Uterus (tissue), 4 donors: Measurements from ENCODE around the gene CHAC1. TPM values are rescaled to one million over a fixed set of nuclear protein-coding genes. Genes with fewer than 3 reads are reported as not detected.
A peak's percentile ranks its signal among the peaks of the same experiment; 100 is the strongest.

Source experiments
- DNase-seq, 2 donors: peaks; one replicate each; pipeline ENCODE4 v3.0.0-alpha.2; 2019 to 2020
- H3K27ac ChIP-seq, 2 donors: fragments of 200-600 bp; sonication (generic); 1 replicate in 1 of 2; 2 replicates in 1 of 2; pipeline ENCODE4 v1.5.1; 2016 to 2018
- H3K27me3 ChIP-seq, 2 donors: fragments of 200-600 bp; sonication (generic); one replicate each; pipeline ENCODE4 v1.5.1; 2018 to 2019; ENCODE audit warnings: control low read depth in 1 of 2
- H3K36me3 ChIP-seq, 2 donors: fragments of 200-600 bp; sonication (generic); one replicate each; pipeline ENCODE4 v1.5.1; 2019; ENCODE audit warnings: control low read depth in 1 of 2
- H3K4me1 ChIP-seq, 2 donors: fragments of 200-600 bp; sonication (generic); one replicate each; pipeline ENCODE4 v1.5.1; 2018 to 2019; ENCODE audit warnings: control low read depth in 1 of 2
- H3K4me3 ChIP-seq, 2 donors: fragments of 200-600 bp; sonication (generic); 1 replicate in 1 of 2; 2 replicates in 1 of 2; pipeline ENCODE4 v1.5.1; 2018 to 2019; ENCODE audit warnings: mild to moderate bottlenecking in 1 of 2
- H3K9me3 ChIP-seq, 2 donors: fragments of 200-600 bp; sonication (generic); one replicate each; pipeline ENCODE4 v1.5.1; 2019; ENCODE audit warnings: control low read depth in 1 of 2
- POLR2A ChIP-seq, 2 donors: fragments of 450-650 bp; IDR thresholded peaks; one replicate each; pipeline ENCODE4 v1.6.1; 2016; ENCODE audit warnings: antibody characterized with exemption in 2 of 2, mild to moderate bottlenecking in 1 of 2, moderate library complexity in 1 of 2
- intact Hi-C: fragments of 100-400 bp; cut with DNase I; formaldehyde crosslinking; loops from one replicate; pipeline ENCODE4 v1.15.1; 2023; ENCODE audit warnings: low total_unique reads
- total RNA-seq, 4 donors: library from RNA; depleted of rRNA in 3 of 4; stranded (reverse); fragments of >200 nt in 3 of 4; gene quantifications; one replicate each; pipeline versions ENCODE4 v1.1.0 to v1.2.4, GENCODE V29; 2014 to 2023
- TF ChIP-seq, protein P1 (sequence below), 4 experiments: fragments of 200-600 bp in 2 of 4; fragments of 450-650 bp in 2 of 4; sonication (generic) in 2 of 4; IDR thresholded peaks; one replicate each; pipeline ENCODE4 v1.5.1; 2016 to 2019; ENCODE audit warnings: antibody characterized with exemption in 4 of 4, mild to moderate bottlenecking in 2 of 4, moderate library complexity in 1 of 4
- donor health status: DM: yes; HTN: yes; CAD: no.

The CHAC1 gene
- total RNA-seq, 4 donors from 2014 or later: 0.35 to 1.8 (median 1.4) TPM; not detected in 1

DNA sequence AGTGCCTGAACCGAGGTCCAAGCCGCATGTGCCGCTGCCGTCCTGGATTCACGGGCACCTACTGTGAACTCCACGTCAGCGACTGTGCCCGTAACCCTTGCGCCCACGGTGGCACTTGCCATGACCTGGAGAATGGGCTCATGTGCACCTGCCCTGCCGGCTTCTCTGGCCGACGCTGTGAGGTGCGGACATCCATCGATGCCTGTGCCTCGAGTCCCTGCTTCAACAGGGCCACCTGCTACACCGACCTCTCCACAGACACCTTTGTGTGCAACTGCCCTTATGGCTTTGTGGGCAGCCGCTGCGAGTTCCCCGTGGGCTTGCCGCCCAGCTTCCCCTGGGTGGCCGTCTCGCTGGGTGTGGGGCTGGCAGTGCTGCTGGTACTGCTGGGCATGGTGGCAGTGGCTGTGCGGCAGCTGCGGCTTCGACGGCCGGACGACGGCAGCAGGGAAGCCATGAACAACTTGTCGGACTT, 17.0 kb upstream of the CHAC1 start:
- Histone ChIP-seq H3K36me3 (no peaks in the 10 kb centered on the region), H3K4me3 (no peak overlapping the region), H3K27ac (peak overlapping the region in 1 of 2 donors; percentile 3), H3K9me3 (no peaks in the 10 kb centered on the region), H3K4me1 (peaks cover 0 to under 1% of the 10 kb centered on the region in 2 donors), H3K27me3 (peaks cover 17% of the 10 kb centered on the region in 2 donors)
- TF ChIP-seq, protein P1, sequence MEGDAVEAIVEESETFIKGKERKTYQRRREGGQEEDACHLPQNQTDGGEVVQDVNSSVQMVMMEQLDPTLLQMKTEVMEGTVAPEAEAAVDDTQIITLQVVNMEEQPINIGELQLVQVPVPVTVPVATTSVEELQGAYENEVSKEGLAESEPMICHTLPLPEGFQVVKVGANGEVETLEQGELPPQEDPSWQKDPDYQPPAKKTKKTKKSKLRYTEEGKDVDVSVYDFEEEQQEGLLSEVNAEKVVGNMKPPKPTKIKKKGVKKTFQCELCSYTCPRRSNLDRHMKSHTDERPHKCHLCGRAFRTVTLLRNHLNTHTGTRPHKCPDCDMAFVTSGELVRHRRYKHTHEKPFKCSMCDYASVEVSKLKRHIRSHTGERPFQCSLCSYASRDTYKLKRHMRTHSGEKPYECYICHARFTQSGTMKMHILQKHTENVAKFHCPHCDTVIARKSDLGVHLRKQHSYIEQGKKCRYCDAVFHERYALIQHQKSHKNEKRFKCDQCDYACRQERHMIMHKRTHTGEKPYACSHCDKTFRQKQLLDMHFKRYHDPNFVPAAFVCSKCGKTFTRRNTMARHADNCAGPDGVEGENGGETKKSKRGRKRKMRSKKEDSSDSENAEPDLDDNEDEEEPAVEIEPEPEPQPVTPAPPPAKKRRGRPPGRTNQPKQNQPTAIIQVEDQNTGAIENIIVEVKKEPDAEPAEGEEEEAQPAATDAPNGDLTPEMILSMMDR (IDR thresholded peaks at IDR 0.05): no peak
- no peak for TF ChIP-seq POLR2A (IDR thresholded peaks at IDR 0.05)
- intact Hi-C loops: no loop called here
- DNase-seq: no peak

DNA sequence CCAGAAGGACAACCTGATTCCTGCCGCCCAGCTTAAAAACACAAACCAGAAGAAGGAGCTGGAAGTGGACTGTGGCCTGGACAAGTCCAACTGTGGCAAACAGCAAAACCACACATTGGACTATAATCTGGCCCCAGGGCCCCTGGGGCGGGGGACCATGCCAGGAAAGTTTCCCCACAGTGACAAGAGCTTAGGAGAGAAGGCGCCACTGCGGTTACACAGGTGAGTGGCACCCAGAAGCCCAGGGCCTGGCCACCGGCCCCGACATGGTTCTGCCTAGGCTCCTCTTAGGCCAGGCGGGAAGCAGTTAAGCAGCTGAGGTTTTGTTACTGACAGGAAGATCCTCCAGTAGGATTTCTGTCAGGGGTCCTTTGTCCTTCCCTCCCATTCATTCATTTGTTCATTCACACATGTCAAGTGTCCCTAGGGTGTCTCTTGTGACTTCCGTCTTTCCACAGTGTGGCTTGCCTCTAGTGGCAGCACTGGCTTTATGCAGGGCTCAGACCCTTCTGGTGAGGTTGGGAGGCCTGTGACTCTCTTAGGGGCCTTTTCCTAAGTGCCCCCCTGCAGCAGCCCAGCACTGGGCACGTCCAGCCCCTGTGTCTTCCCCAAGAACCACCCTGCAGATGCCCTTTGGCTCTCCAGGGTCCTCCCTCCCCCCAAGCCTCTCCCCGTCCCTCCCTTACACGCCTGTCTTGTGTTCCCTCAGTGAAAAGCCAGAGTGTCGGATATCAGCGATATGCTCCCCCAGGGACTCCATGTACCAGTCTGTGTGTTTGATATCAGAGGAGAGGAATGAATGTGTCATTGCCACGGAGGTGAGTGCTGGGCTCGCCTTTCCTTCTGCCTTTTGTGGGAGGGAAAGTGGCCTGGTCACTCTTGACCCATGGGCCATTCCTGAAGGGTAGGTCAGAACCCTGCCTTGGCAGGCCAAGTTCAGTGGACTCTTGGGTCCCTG, 16.3 kb upstream of the CHAC1 start:
- no peak for DNase-seq
- intact Hi-C loops: no loop called here
- Histone ChIP-seq H3K4me1 (no peaks in the 10 kb centered on the region), H3K4me3 (no peak overlapping the region), H3K27ac (peak overlapping the region in 1 of 2 donors; percentile 3), H3K36me3 (no peaks in the 10 kb centered on the region), H3K27me3 (peaks cover 10% of the 10 kb centered on the region in 2 donors), H3K9me3 (no peaks in the 10 kb centered on the region)
- no peak for TF ChIP-seq POLR2A (IDR thresholded peaks at IDR 0.05)
- TF ChIP-seq, protein P1 (IDR thresholded peaks at IDR 0.05): no peak

DNA sequence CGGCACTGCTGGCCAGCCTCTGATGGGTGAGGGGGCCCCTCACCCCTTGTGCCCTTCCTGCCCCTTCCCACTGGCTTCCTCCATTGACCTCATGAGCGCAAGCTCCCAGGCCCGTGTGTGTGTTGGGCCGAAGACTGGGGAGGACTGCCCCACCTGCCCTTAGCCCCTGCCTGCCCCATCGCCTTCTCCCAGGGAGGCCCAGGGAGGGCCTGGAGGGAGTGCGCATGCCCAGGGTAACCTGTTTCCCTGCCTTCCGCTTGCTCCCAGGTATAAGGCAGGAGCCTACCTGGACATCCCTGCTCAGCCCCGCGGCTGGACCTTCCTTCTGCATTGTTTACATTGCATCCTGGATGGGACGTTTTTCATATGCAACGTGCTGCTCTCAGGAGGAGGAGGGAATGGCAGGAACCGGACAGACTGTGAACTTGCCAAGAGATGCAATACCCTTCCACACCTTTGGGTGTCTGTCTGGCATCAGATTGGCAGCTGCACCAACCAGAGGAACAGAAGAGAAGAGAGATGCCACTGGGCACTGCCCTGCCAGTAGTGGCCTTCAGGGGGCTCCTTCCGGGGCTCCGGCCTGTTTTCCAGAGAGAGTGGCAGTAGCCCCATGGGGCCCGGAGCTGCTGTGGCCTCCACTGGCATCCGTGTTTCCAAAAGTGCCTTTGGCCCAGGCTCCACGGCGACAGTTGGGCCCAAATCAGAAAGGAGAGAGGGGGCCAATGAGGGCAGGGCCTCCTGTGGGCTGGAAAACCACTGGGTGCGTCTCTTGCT, 15.3 kb upstream of the CHAC1 start:
- Histone ChIP-seq H3K9me3 (no peaks in the 10 kb centered on the region), H3K4me3 (no peak overlapping the region), H3K27ac (peak overlapping the region in 1 of 2 donors; percentile 33), H3K27me3 (peaks cover under 1 to 2% of the 10 kb centered on the region in 2 donors), H3K4me1 (no peaks in the 10 kb centered on the region), H3K36me3 (no peaks in the 10 kb centered on the region)
- intact Hi-C loops: no loop called here
- TF ChIP-seq, protein P1 (IDR thresholded peaks at IDR 0.05): no peak
- TF ChIP-seq POLR2A (IDR thresholded peaks at IDR 0.05): no peak
- DNase-seq: no peak

DNA sequence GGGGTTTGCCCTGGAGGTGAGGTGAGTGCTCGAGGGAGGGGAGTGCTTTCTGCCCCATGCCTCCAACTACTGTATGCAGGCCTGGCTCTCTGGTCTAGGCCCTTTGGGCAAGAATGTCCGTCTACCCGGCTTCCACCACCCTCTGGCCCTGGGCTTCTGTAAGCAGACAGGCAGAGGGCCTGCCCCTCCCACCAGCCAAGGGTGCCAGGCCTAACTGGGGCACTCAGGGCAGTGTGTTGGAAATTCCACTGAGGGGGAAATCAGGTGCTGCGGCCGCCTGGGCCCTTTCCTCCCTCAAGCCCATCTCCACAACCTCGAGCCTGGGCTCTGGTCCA, 14.8 kb upstream of the CHAC1 start:
- intact Hi-C loops: no loop called here
- Histone ChIP-seq H3K4me1 (no peaks in the 10 kb centered on the region), H3K27me3 (no peaks in the 10 kb centered on the region), H3K27ac (peak overlapping the region in 1 of 2 donors; percentile 33), H3K9me3 (no peaks in the 10 kb centered on the region), H3K36me3 (no peaks in the 10 kb centered on the region), H3K4me3 (no peak overlapping the region)
- TF ChIP-seq POLR2A (IDR thresholded peaks at IDR 0.05): no peak
- TF ChIP-seq, protein P1 (IDR thresholded peaks at IDR 0.05): no peak
- DNase-seq: no peak
